Right lung (tissue), 5 donors: ENCODE results near the gene SPATA31C2. TPM values are rescaled to one million over a fixed set of nuclear protein-coding genes. Genes with fewer than 3 reads are reported as not detected.
"Not testable (repeated sequence)": the region's sequence is repeated elsewhere in the genome, so short reads cannot be mapped to it uniquely, and the experiment has no call there.

Experiments used
- DNase-seq, 2 donors: peaks; one replicate each; pipeline ENCODE4 v3.0.0-alpha.2; 2013
- polyA plus RNA-seq, 5 donors: library from polyadenylated mRNA; unstranded; fragments of 120-200 nt; gene quantifications; one replicate each; pipeline versions ENCODE4 v1.2.1 to v1.2.3, GENCODE V29; 2013; ENCODE audit warnings: inconsistent platforms in 1 of 5, low replicate concordance in 1 of 5; ENCODE audit not compliant: insufficient read length in 5 of 5, insufficient read depth in 1 of 5

SPATA31C2 gene
- polyA plus RNA-seq, 5 donors: 0.05 to 0.07 (median 0.07) TPM; not detected in 2

- not testable (repeated sequence) for DNase-seq
Measured at GRCh38 chr9:88127700-88128300, 10.5 kb downstream of the SPATA31C2 start.

- DNase-seq: not testable (repeated sequence)
Measured at GRCh38 chr9:88123413-88123812, 14.9 kb downstream of the SPATA31C2 start.

- not testable (repeated sequence) for DNase-seq
Measured at GRCh38 chr9:88118121-88118520, 20.2 kb downstream of the SPATA31C2 start.

- DNase-seq: not testable (repeated sequence)
Measured at GRCh38 chr9:88114968-88115612, 23.2 kb downstream of the SPATA31C2 start.

- not testable (repeated sequence) for DNase-seq
Measured at GRCh38 chr9:88114283-88114967, 23.9 kb downstream of the SPATA31C2 start.

- not testable (repeated sequence) for DNase-seq
Measured at GRCh38 chr9:88113156-88114130, 24.8 kb downstream of the SPATA31C2 start.

GRCh38 chr9:88110026-88110425 lies 28.2 kb downstream of the SPATA31C2 start:
- no peak for DNase-seq

GRCh38 chr9:88108779-88109178 lies 29.5 kb downstream of the SPATA31C2 start:
- DNase-seq: no peak

- DNase-seq: no peak
Measured at GRCh38 chr9:88106492-88106891, 31.8 kb downstream of the SPATA31C2 start.

GRCh38 chr9:88092797-88093331 lies 45.4 kb downstream of the SPATA31C2 start:
- peak; percentile 52 to 63 for DNase-seq

GRCh38 chr9:88090151-88090581 lies 48.1 kb downstream of the SPATA31C2 start:
- peak in 1 of 2 donors; percentile 31 for DNase-seq

- no peak for DNase-seq
Measured at GRCh38 chr9:88087906-88088305, 50.4 kb downstream of the SPATA31C2 start.

GRCh38 chr9:88085476-88085875 lies 52.8 kb downstream of the SPATA31C2 start:
- no peak for DNase-seq

GRCh38 chr9:88084357-88085183 lies 53.7 kb downstream of the SPATA31C2 start:
- no peak for DNase-seq

Other genes starting within 250 kb of the SPATA31C2 start
- under 1 TPM in 1 of 5 donors, not detected in 4; 0.09 TPM for gene SPATA31C1, start 220.5 kb downstream of the SPATA31C2 start, polyA plus RNA-seq
- gene CDK20, start 163.9 kb downstream of the SPATA31C2 start, polyA plus RNA-seq: 10 to 100 TPM; 12.8 to 19.0 (median 15.8) TPM
- 100 to 1,000 TPM; 118 to 179 (median 152) TPM for gene SPIN1, start 250.0 kb upstream of the SPATA31C2 start, polyA plus RNA-seq